D721Med (cell line): ENCODE results near the gene CWH43.
"Not testable (repeated sequence)": the region's sequence is repeated elsewhere in the genome, so short reads cannot be mapped to it uniquely, and the experiment has no call there.

Experiments used
- DNase-seq: peaks from one replicate; pipeline ENCODE4 v3.0.0; 2011; ENCODE audit warnings: low spot score; ENCODE audit not compliant: insufficient read length
- FAIRE-seq: peaks from 2 replicates; lab custom pipeline; 2011; peaks lifted over from hg19 to GRCh38; lab: Jason Lieb, UNC
- TF ChIP-seq, protein P1 (sequence below): IDR thresholded peaks from 2 replicates; pipeline ENCODE4 v1.5.1; 2012; ENCODE audit warnings: mild to moderate bottlenecking, control low read depth; ENCODE audit not compliant: insufficient read depth; ENCODE audit errors: missing control alignments

CWH43 gene

DNA sequence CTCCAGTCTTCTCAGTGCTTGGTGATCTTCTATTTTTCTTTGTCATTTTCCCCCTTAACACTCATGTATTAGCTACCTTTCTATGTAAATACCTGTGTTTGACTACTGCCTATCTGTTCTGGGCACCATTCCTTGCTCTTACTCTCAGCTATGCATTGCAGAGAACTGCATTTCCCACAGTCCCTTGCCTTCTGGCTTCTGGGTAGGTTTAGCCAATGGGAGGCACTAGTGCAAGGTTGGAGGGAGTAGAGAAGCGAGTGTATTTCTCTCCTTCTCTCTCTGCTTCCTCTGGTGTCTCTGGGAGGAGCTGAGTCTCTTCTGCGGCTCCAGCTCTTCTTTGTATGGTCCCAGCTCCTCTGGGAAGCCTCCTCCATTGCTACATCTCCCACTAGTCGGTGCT lies 50.5 kb downstream of the CWH43 start:
- TF ChIP-seq, protein P1, sequence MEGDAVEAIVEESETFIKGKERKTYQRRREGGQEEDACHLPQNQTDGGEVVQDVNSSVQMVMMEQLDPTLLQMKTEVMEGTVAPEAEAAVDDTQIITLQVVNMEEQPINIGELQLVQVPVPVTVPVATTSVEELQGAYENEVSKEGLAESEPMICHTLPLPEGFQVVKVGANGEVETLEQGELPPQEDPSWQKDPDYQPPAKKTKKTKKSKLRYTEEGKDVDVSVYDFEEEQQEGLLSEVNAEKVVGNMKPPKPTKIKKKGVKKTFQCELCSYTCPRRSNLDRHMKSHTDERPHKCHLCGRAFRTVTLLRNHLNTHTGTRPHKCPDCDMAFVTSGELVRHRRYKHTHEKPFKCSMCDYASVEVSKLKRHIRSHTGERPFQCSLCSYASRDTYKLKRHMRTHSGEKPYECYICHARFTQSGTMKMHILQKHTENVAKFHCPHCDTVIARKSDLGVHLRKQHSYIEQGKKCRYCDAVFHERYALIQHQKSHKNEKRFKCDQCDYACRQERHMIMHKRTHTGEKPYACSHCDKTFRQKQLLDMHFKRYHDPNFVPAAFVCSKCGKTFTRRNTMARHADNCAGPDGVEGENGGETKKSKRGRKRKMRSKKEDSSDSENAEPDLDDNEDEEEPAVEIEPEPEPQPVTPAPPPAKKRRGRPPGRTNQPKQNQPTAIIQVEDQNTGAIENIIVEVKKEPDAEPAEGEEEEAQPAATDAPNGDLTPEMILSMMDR: no peak
- DNase-seq: no peak
- FAIRE-seq: no peak

DNA sequence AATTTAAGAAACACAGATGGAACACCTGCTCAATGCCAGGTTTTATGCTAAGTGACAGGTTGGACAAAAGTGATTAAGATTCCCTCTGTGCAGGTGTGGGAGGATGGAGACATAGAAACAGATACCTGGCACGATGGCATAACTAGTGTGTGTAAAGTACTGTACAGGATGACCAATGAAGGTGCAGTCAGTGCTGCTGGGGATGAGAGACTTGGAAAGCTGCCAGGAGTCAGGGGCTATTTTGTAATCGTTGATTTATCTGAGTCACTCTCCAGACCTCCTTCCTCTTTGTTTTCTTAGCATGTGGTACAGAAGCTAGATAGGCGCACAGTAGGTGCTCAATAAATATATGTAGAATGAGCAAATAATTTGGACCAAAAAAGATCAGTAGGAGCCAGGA lies 58.2 kb downstream of the CWH43 start:
- FAIRE-seq (no peak), DNase-seq (no peak)
- TF ChIP-seq, protein P1: no peak

DNA sequence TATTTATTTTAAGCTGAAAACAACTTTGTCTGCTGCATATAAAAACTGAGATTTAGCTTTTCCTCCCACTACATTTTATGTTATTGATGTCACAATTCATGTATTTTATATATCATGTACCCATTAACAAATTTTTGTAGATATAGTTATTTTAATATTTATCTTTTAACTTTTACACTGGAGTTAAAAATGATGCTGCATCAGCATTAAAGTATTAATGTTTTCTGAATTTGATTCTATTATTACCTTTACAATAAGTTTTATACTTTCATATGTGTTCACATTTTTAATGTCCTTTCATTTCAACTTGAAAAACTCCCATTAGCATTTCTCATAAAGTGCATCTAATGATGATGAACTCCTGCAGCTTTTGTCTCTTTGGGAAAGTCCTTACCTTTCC lies 72.2 kb downstream of the CWH43 start:
- TF ChIP-seq, protein P1: no peak
- FAIRE-seq: no peak

DNA sequence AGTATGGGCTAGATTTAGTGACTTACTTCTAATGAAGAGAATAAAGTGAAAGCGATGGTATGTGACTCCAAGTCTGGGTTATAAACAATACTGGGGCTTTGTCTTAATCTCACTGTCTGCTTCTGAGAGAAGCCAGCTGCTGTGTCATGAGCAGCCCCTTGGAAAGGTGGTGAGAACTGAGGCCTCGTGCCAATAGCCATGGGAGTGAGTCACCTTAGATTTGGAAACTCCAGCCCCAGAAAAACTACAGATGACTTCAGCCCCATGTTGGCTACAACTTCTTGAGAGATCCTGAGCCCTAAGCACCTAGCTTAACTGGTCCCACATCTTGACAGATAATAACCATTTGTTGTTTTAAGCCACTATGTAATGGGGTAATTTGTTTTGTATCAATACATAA lies 77.6 kb downstream of the CWH43 start:
- TF ChIP-seq, protein P1: no peak
- no peak for FAIRE-seq

More for the DNA sequence above, 72.2 kb downstream of the CWH43 start:
- DNase-seq: no peak

DNA sequence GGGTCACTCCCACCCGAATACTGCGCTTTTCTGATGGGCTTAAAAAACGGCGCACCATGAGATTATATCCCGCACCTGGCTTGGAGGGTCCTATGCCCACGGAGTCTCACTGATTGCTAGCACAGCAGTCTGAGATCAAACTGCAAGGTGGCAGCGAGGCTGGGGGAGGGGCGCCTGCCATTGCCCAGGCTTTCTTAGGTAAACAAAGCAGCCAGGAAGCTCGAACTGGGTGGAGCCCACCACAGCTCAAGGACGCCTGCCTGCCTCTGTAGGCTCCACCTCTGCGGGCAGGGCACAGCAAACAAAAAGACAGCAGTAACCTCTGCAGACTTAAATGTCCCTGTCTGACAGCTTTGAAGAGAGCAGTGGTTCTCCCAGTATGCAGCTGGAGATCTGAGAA lies 86.1 kb downstream of the CWH43 start:
- DNase-seq, FAIRE-seq: not testable (repeated sequence)

More for the DNA sequence above, 77.6 kb downstream of the CWH43 start:
- DNase-seq: no peak

DNA sequence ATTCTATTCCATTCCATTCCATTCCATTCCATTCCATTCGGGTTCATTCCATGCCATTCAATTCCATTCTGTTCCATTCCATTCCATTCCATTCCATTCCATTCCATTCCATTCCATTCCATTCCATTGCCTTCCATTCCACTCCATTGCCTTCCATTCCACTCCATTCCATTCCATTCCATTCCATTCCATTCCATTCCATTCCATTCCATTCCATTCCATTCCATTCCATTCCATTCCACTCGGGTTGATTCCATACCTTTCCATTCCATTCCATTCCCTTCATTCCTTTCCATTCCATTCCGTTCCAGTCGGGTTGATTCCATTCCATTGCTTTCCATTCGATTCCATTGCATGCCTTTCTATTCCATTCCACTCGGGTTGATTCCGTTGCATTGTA lies 105.8 kb downstream of the CWH43 start:
- not testable (repeated sequence) for FAIRE-seq, DNase-seq

DNA sequence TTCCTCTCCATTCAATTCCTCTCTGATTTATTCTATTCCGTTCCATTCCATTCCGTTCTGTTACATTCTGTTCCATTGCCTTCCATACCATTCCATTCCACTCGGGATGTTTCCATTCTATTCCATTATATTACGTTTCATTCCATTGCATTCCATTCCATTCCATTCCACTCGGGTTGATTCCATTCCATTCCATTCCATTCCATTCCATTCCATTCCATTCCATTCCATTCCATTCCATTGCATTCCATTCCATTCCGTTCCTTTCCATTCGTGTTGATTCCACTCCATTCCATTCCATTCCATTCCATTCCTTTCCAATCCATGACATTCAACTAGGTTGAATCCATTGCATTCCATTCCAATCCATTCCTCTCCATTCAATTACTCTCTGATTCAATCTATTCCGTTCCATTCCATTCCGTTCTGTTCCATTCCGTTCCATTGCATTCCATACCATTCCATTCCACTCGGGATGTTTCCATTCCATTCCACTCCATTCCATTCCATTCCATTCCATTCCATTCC lies 106.6 kb downstream of the CWH43 start:
- not testable (repeated sequence) for FAIRE-seq, DNase-seq

DNA sequence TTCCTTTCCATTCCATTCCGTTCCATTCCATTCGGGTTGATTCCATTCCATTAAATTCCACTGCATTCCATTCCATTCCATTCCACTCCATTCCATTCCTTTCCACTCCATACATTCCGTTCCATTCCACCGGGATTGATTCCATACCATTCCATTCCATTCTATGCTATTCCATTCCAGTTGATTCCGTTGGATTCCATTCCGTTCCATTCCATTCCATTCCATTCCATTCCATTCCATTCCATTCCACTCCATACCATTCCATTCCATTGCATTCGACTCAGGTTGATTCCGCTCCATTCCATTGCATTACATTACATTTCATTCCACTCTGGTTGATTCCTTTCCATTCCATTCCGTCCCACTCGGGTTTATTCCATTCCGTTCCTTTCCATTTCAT lies 110.1 kb downstream of the CWH43 start:
- DNase-seq, FAIRE-seq: not testable (repeated sequence)

DNA sequence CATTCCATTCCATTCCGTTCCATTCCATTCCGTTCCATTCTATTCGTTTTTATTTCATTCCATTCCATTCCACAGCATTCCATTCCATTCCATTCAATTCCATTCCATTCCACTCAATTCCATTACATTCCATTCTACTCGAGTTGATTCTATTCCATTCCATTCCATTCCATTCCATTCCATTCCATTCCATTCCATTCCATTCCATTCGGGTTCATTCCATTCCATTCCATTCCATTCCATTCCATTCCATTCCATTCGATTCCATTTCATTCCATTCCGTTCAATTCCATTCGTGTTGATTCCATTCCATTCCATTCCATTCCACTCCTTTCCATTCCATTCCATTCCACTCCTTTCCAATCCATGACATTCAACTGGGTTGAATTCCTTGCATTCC lies 110.6 kb downstream of the CWH43 start:
- DNase-seq, FAIRE-seq: not testable (repeated sequence)

DNA sequence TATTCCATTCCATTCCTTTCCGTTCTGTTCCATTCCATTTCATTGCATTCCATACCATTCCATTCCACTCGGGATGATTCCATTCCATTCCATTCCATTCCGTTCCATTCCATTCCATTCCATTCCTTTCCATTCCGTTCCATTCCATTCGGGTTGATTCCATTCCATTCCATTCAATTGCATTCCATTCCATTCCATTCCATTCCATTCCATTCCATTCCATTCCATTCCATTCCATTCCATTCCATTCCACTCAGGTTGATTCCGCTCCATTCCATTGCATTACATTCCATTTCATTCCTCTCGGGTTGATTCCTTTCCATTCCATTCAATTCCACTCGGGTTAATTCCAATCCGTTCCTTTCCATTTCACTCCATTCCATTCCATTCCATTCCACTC lies 111.0 kb downstream of the CWH43 start:
- FAIRE-seq, DNase-seq: not testable (repeated sequence)

DNA sequence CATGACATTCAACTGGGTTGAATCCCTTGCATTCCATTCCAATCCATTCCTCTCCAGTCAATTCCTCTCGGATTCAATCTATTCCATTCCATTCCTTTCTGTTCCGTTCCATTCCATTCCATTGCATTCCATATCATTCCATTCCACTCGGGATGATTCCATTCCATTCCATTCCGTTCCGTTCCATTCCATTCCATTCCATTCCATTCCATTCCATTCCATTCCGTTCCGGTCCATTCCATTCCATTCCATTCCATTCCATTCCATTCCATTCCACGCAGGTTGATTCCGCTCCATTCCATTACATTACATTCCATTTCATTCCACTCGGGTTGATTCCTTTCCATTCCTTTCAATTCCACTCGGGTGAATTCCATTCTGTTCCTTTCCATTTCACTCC lies 111.4 kb downstream of the CWH43 start:
- not testable (repeated sequence) for FAIRE-seq, DNase-seq

DNA sequence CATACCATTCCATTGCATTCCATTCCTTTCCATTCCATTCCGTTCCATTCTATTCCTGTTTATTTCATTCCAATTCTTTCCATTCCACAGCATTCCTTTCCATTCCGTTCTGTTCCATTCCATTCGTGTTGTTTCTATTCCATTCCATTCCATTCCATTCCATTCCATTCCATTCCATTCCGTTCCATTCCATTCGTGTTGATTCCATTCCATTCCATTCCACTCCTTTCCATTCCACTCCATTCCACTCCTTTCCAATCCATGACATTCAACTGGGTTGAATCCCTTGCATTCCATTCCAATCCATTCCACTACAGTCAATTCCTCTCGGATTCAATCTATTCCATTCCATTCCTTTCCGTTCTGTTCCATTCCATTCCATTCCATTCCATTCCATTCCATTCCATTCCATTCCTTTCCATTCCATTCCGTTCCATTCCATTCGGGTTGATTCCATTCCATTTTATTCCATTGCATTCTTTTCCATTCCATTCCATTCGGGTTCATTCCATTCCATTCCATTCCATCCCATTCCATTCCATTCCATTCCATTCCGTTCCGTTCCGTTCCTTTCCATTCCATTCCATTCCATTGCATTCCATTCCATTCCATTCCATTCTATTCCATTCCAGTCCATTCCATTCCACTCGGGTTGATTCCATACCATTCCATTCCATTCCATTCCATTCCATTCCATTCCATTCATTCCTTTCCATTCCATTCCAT lies 112.1 kb downstream of the CWH43 start:
- DNase-seq, FAIRE-seq: not testable (repeated sequence)

DNA sequence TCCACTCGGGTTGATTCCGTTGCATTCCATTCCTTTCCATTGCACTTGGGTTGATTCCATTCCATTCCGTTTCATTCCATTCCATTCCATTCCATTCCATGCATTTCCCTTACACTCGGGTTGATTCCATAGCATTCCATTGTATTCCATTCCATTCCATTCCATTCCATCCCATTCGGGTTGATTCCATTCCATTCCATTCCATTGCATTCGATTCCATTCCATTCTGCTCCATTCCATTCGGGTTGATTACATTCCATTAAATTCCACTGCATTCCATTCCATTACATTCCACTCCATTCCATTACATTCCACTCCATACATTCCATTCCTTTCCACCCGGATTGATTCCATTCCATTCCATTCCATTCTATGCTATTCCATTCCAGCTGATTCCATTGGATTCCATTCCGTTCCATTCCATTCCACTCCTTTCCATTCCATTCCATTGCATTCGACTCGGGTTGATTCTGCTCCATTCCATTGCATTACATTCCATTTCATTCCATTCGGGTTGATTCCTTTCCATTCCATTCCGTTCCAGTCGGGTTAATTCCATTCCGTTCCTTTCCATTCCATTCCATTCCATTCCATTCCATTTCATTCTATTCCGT lies 113.9 kb downstream of the CWH43 start:
- DNase-seq, FAIRE-seq: not testable (repeated sequence)

DNA sequence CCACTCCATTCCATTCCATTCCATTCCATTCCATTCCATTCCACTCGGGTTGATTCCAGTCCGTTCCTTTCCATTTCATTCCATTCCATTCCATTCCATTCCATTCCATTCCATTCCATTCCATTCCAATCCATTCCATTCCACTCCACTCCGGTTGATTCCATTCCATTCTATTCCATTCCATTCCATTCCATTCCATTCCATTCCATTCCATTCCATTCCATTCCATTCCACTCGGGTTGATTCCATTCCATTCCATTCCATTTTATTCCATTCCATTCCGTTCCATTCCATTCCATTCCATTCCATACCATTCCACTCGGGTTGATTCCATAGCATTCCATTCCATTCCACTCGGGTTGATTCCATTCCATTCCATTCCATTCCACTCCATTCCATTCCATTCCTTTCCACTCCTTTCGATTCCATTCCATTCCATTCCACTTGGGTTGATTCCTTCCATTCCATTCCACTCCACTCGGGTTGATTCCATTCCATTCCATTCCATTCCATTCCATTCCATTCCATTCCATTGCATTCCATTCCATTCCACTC lies 116.3 kb downstream of the CWH43 start:
- FAIRE-seq: not testable (repeated sequence)

More for the DNA sequence above, 116.3 kb downstream of the CWH43 start:
- not testable (repeated sequence) for DNase-seq
